Cardiac muscle cell (in vitro differentiated cells and primary cell): Measurements from ENCODE around the gene ETV7. TPM values are rescaled to one million over a fixed set of nuclear protein-coding genes. Genes with fewer than 3 reads are reported as not detected.

Source experiments
- DNase-seq, 2 donors: peaks; one replicate each; pipeline versions ENCODE4 v3.0.0 to v3.0.0-alpha.2; 2010 to 2017; ENCODE audit warnings: low read depth in 1 of 2, low spot score in 1 of 2
- H3K27ac ChIP-seq: fragments of 200-600 bp; sonication (generic); 2 replicates; pipeline ENCODE4 v1.5.1; 2016
- H3K27me3 ChIP-seq: fragments of 200-600 bp; sonication (generic); 2 replicates; pipeline ENCODE4 v1.6.0; 2016; ENCODE audit warnings: control low read depth
- H3K36me3 ChIP-seq: fragments of 200-600 bp; sonication (generic); 2 replicates; pipeline ENCODE4 v1.5.1; 2016; ENCODE audit warnings: control low read depth
- H3K4me1 ChIP-seq: fragments of 200-600 bp; sonication (generic); 2 replicates; pipeline ENCODE4 v1.8.1; 2017; ENCODE audit warnings: low read depth, mild to moderate bottlenecking, mixed run types
- H3K4me3 ChIP-seq: fragments of 200-600 bp; sonication (generic); 2 replicates; pipeline ENCODE4 v1.5.1; 2016; ENCODE audit warnings: mild to moderate bottlenecking
- H3K9me3 ChIP-seq: fragments of 200-600 bp; sonication (generic); 2 replicates; pipeline ENCODE4 v1.5.1; 2017; ENCODE audit warnings: low read depth, mild to moderate bottlenecking, control low read depth
- polyA plus RNA-seq: library from polyadenylated mRNA; unstranded; fragments of >200 nt; fragmentation: Nextera tagmentation; extraction: Ambion mirVana; gene quantifications from 2 replicates; pipeline ENCODE4 v1.2.1, GENCODE V29; 2016
- total RNA-seq: library from RNA; depleted of rRNA; stranded (reverse); fragments of >200 nt; gene quantifications from 2 replicates; pipeline ENCODE4 v1.2.3, GENCODE V29; 2016
- TF ChIP-seq, protein P1 (sequence below): IDR thresholded peaks from 2 replicates; pipeline ENCODE4 v1.5.1; 2012; ENCODE audit warnings: low read depth, mild to moderate bottlenecking, low read length

ETV7 gene
- total and polyA plus RNA-seq, 2 experiments from 2014 or later: 0.28 TPM; not detected in 1

DNA sequence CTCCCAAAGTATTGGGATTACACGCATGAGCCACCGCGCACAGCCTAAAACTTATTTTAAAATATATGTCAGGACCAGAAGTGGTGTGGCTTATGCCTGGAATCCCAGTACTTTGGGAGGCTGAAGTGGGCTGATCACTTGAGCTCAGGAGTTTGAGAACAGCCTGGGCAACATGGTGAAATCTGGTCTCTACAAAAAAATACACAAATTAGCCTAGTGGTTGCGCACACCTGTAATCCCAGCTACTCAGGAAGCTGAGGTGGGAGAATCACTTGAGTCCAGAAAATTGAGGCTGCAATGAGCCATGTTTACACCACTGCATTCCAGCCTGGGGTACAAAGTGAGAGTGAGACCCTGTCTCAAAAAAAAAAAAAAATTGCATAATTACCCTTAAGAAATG, 41.4 kb upstream of the ETV7 start:
- no peak for DNase-seq
- H3K27ac ChIP-seq: no peak overlapping the region
- no peaks in the 10 kb centered on the region for H3K27me3 ChIP-seq
- TF ChIP-seq, protein P1, sequence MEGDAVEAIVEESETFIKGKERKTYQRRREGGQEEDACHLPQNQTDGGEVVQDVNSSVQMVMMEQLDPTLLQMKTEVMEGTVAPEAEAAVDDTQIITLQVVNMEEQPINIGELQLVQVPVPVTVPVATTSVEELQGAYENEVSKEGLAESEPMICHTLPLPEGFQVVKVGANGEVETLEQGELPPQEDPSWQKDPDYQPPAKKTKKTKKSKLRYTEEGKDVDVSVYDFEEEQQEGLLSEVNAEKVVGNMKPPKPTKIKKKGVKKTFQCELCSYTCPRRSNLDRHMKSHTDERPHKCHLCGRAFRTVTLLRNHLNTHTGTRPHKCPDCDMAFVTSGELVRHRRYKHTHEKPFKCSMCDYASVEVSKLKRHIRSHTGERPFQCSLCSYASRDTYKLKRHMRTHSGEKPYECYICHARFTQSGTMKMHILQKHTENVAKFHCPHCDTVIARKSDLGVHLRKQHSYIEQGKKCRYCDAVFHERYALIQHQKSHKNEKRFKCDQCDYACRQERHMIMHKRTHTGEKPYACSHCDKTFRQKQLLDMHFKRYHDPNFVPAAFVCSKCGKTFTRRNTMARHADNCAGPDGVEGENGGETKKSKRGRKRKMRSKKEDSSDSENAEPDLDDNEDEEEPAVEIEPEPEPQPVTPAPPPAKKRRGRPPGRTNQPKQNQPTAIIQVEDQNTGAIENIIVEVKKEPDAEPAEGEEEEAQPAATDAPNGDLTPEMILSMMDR: no peak
- H3K36me3 ChIP-seq: no peaks in the 10 kb centered on the region
- H3K4me1 ChIP-seq: peaks cover 15% of the 10 kb centered on the region
- no peak overlapping the region for H3K4me3 ChIP-seq
- H3K9me3 ChIP-seq: no peaks in the 10 kb centered on the region

DNA sequence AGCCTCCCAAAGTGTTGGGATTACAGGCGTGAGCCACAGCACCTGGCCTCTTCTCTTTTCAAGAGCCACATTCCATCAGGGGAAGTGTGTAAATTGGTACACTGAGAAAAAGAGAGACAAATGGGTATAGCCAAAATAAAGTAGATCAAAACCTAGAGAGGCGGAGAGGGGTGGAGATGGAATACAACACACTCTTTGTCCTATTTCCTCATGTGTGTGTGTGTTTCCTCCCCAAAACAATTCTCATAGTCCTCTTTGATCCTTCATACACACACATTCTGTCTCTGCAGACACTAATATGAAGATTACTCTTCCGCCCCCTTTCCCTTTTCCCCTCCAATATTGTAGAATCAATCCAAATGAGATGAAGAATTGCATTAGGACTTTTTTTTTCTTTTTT, 39.2 kb upstream of the ETV7 start:
- TF ChIP-seq, protein P1: no peak
- H3K27ac ChIP-seq: no peak overlapping the region
- DNase-seq: no peak
- no peak overlapping the region for H3K4me3 ChIP-seq
- H3K4me1 ChIP-seq: peaks cover 7% of the 10 kb centered on the region
- no peaks in the 10 kb centered on the region for H3K9me3 ChIP-seq
- H3K27me3 ChIP-seq: no peaks in the 10 kb centered on the region
- H3K36me3 ChIP-seq: no peaks in the 10 kb centered on the region

DNA sequence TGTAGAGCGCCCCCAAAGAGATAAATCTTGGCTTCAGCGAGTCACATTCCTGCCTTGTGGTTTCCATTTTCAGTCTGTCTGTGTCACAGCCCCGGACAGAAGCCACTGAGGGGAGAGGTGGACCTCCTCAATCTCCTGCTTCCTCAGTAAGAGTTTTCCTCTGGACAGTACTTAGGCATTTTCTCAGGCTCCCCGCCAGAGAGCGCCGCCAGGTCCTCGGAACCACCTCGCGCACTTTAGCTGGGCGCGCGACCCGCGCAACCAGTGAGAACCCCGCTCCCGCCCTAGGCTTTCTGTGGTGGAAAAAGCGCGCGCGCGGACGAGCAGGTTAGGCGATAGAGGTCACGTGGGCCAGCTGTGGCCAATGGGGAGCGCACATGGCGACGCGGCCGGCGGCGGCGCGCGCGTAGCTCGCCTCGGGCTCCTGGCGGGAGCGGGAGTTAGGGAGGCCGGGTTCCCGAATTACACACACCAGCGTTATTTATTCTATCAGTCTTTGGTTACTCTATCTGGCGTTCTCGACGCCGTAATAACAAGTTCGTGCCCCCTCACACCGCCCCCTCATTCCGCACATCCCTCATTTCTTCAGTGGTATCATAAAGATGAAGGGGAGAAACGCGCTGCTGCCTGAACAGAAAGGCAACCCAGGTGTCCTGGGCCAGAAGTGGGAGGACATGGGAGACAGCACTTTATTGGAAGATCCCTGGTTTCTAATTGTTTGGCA, 35.8 kb upstream of the ETV7 start:
- TF ChIP-seq, protein P1: peak; percentile 78
- Histone ChIP-seq H3K27me3 (no peaks in the 10 kb centered on the region), H3K27ac (peak overlapping the region; percentile 73), H3K4me1 (peaks cover 4% of the 10 kb centered on the region), H3K4me3 (peak overlapping the region; percentile 21), H3K9me3 (no peaks in the 10 kb centered on the region), H3K36me3 (no peaks in the 10 kb centered on the region)
- peak; percentile 99 to 100 for DNase-seq

DNA sequence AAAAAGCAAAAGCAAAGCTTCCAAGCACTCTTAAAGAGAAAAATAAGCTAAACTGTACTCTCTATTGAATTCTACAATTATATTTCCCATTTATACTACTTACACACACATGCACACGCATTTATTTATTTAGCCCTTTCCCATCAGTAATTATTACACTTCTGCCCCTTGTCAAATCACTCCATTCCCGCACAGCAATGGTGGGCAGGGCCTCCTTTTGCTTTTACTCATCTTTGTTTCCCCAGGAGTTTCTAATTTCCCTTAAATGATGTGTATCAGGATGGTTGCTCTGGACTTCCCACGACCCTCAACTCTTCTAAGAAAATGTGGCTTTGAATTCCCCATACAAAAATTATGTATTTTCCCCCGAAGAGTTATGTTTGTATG, 35.2 kb upstream of the ETV7 start:
- TF ChIP-seq, protein P1: no peak
- no peak for DNase-seq
- H3K4me1 ChIP-seq: peaks cover 4% of the 10 kb centered on the region

DNA sequence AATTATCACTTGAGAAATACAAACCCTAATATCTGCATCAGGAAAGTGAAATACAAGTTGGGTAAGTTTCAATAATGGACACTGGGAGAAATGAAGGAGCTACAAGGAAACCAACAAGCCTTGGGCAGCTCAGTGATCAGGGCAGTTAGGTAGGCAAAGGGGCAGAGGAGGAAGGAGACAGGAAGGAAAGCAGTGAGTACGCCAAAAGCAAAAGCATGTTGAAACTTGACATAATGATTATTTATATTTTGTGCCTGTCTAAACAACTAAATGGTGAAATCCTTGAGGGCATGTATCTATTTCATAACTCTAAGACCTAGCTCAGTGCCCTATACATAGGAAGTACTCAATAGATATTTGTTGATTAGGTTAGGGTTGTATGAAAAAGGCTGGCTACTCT, 31.8 kb upstream of the ETV7 start:
- H3K4me3 ChIP-seq: no peak overlapping the region
- TF ChIP-seq, protein P1: no peak
- H3K27me3 ChIP-seq: no peaks in the 10 kb centered on the region
- no peaks in the 10 kb centered on the region for H3K36me3 ChIP-seq
- no peaks in the 10 kb centered on the region for H3K9me3 ChIP-seq
- H3K27ac ChIP-seq: no peak overlapping the region
- H3K4me1 ChIP-seq: peaks cover 4% of the 10 kb centered on the region
- no peak for DNase-seq

More for the DNA sequence above, 35.2 kb upstream of the ETV7 start:
- Histone ChIP-seq H3K27me3 (no peaks in the 10 kb centered on the region), H3K27ac (peak overlapping the region; percentile 73), H3K36me3 (no peaks in the 10 kb centered on the region), H3K4me3 (peak overlapping the region; percentile 19), H3K9me3 (no peaks in the 10 kb centered on the region)
